ENCODE results near the gene HINT1. TPM values are rescaled to one million over a fixed set of nuclear protein-coding genes. Genes with fewer than 3 reads are reported as not detected.

Gene HINT1
- total and polyA plus RNA-seq, 2 experiments from 2014 or later: 125 to 456 TPM

GRCh38 chr5:131193106-131193505, 28.1 kb upstream of the HINT1 start:
- peaks cover 2% of the 10 kb centered on the region for H3K36me3 ChIP-seq
- DNase-seq (ENCODE audit: low read depth in 1 of 2, low spot score in 1 of 2): peak; percentile 19 to 37
- H3K27me3 ChIP-seq: no peaks in the 10 kb centered on the region
- no peak overlapping the region for H3K4me3 ChIP-seq
- H3K9me3 ChIP-seq (ENCODE audit: low read depth): no peaks in the 10 kb centered on the region
- no peaks in the 10 kb centered on the region for H3K4me1 ChIP-seq (ENCODE audit: low read depth)
- no peak for TF ChIP-seq CTCF (IDR thresholded peaks at IDR 0.05; ENCODE audit: low read depth, low read length)
- peak overlapping the region; percentile 44 for H3K27ac ChIP-seq

- H3K27ac ChIP-seq: no peak overlapping the region
- H3K4me3 ChIP-seq: no peak overlapping the region
- no peaks in the 10 kb centered on the region for H3K4me1 ChIP-seq (ENCODE audit: low read depth)
- no peak for TF ChIP-seq CTCF (IDR thresholded peaks at IDR 0.05; ENCODE audit: low read depth, low read length)
- H3K9me3 ChIP-seq (ENCODE audit: low read depth): no peaks in the 10 kb centered on the region
- DNase-seq (ENCODE audit: low read depth in 1 of 2, low spot score in 1 of 2): no peak
- peaks cover 12% of the 10 kb centered on the region for H3K36me3 ChIP-seq
- H3K27me3 ChIP-seq: no peaks in the 10 kb centered on the region
These were observed 21.7 kb upstream of the HINT1 start for GRCh38 chr5:131186561-131187256.

- H3K27ac ChIP-seq: no peak overlapping the region
- no peaks in the 10 kb centered on the region for H3K9me3 ChIP-seq (ENCODE audit: low read depth)
- H3K36me3 ChIP-seq: peaks cover 10% of the 10 kb centered on the region
- no peak overlapping the region for H3K4me3 ChIP-seq
- H3K4me1 ChIP-seq (ENCODE audit: low read depth): no peaks in the 10 kb centered on the region
- no peaks in the 10 kb centered on the region for H3K27me3 ChIP-seq
- DNase-seq (ENCODE audit: low read depth in 1 of 2, low spot score in 1 of 2): no peak
- no peak for TF ChIP-seq CTCF (IDR thresholded peaks at IDR 0.05; ENCODE audit: low read depth, low read length)
These were observed 20.6 kb upstream of the HINT1 start for GRCh38 chr5:131185523-131186104.

- no peak overlapping the region for H3K27ac ChIP-seq
- no peaks in the 10 kb centered on the region for H3K9me3 ChIP-seq (ENCODE audit: low read depth)
- TF ChIP-seq CTCF (IDR thresholded peaks at IDR 0.05; ENCODE audit: low read depth, low read length): no peak
- peaks cover 10% of the 10 kb centered on the region for H3K36me3 ChIP-seq
- H3K27me3 ChIP-seq: no peaks in the 10 kb centered on the region
- no peak overlapping the region for H3K4me3 ChIP-seq
- no peaks in the 10 kb centered on the region for H3K4me1 ChIP-seq (ENCODE audit: low read depth)
- DNase-seq (ENCODE audit: low read depth in 1 of 2, low spot score in 1 of 2): no peak
These were observed 17.8 kb upstream of the HINT1 start for GRCh38 chr5:131182839-131183238.

GRCh38 chr5:131180407-131180806, 15.4 kb upstream of the HINT1 start:
- Histone ChIP-seq H3K27me3 (no peaks in the 10 kb centered on the region), H3K36me3 (peaks cover 8% of the 10 kb centered on the region), H3K27ac (no peak overlapping the region), H3K4me1 (ENCODE audit: low read depth) (no peaks in the 10 kb centered on the region), H3K9me3 (ENCODE audit: low read depth) (no peaks in the 10 kb centered on the region), H3K4me3 (no peak overlapping the region)
- no peak for DNase-seq (ENCODE audit: low read depth in 1 of 2, low spot score in 1 of 2)
- no peak for TF ChIP-seq CTCF (IDR thresholded peaks at IDR 0.05; ENCODE audit: low read depth, low read length)

Measured in cardiac muscle cell (in vitro differentiated cells and primary cell).